Stimulated activated effector memory CD8-positive, alpha-beta T cell treated with anti-CD3 and anti-CD28 coated beads, Interleukin-12 subunit alpha, Interleukin-12 subunit beta, amount 100 ng/mL, for 72 hours (primary cell): ENCODE measurements around the gene NECAP2.
"Not testable (repeated sequence)": the region's sequence is repeated elsewhere in the genome, so short reads cannot be mapped to it uniquely, and the experiment has no call there.

ENCODE experiments used
- ATAC-seq: fragments of 150-1000 bp; cut with Tn5 transposase; 2 replicates; pipeline ENCODE4 v1.10.0; 2021
- DNase-seq, 2 donors: peaks; one replicate each; pipeline ENCODE4 v3.0.0; 2021 to 2022; ENCODE audit warnings: low spot score in 2 of 2
- H3K27ac Mint-ChIP-seq: one replicate; pipeline ENCODE4 v1.8.0; 2022; ENCODE audit warnings: mild to moderate bottlenecking, mixed read lengths
- H3K36me3 Mint-ChIP-seq: one replicate; pipeline ENCODE4 v1.8.0; 2022; ENCODE audit warnings: mild to moderate bottlenecking, mixed read lengths
- H3K4me1 Mint-ChIP-seq: one replicate; pipeline ENCODE4 v1.8.0; 2022; ENCODE audit warnings: mixed read lengths
- H3K4me3 Mint-ChIP-seq: one replicate; pipeline ENCODE4 v1.8.0; 2022; ENCODE audit warnings: mild to moderate bottlenecking, mixed read lengths
- H3K9me3 Mint-ChIP-seq: one replicate; pipeline ENCODE4 v1.8.0; 2022; ENCODE audit warnings: mixed read lengths

NECAP2 gene

GRCh38 chr1:16442941-16443340 lies 2.4 kb downstream of the NECAP2 start:
- no peaks in the 10 kb centered on the region for H3K9me3 Mint-ChIP-seq
- ATAC-seq: no peak
- H3K36me3 Mint-ChIP-seq: peaks cover 75% of the 10 kb centered on the region
- DNase-seq: no peak
- peak overlapping the region; percentile 58 for H3K27ac Mint-ChIP-seq
- peaks cover 36% of the 10 kb centered on the region for H3K4me1 Mint-ChIP-seq
- H3K4me3 Mint-ChIP-seq: peak overlapping the region; percentile 87

- H3K27ac Mint-ChIP-seq: peak overlapping the region; percentile 58
- H3K4me3 Mint-ChIP-seq: no peak overlapping the region
- H3K4me1 Mint-ChIP-seq: peaks cover 47% of the 10 kb centered on the region
- no peaks in the 10 kb centered on the region for H3K9me3 Mint-ChIP-seq
- ATAC-seq (no peak), DNase-seq (no peak)
- H3K36me3 Mint-ChIP-seq: peaks cover 87% of the 10 kb centered on the region
These were observed 3.6 kb downstream of the NECAP2 start for GRCh38 chr1:16443975-16444770.

GRCh38 chr1:16445052-16445451 lies 4.5 kb downstream of the NECAP2 start:
- Mint-ChIP-seq H3K4me3 (no peak overlapping the region), H3K27ac (peak overlapping the region; percentile 48), H3K36me3 (peaks cover 95% of the 10 kb centered on the region), H3K9me3 (no peaks in the 10 kb centered on the region), H3K4me1 (peaks cover 54% of the 10 kb centered on the region)
- DNase-seq: no peak
- ATAC-seq: no peak

- no peak for ATAC-seq
- Mint-ChIP-seq H3K4me1 (peaks cover 54% of the 10 kb centered on the region), H3K9me3 (no peaks in the 10 kb centered on the region), H3K27ac (no peak overlapping the region), H3K36me3 (peaks cover 97% of the 10 kb centered on the region), H3K4me3 (no peak overlapping the region)
- DNase-seq: no peak
These were observed 5.6 kb downstream of the NECAP2 start for GRCh38 chr1:16446116-16446515.

GRCh38 chr1:16447641-16448040 lies 7.1 kb downstream of the NECAP2 start:
- H3K9me3 Mint-ChIP-seq: no peaks in the 10 kb centered on the region
- H3K27ac Mint-ChIP-seq: peak overlapping the region; percentile 69
- ATAC-seq (no peak), DNase-seq (no peak)
- peaks cover 50% of the 10 kb centered on the region for H3K4me1 Mint-ChIP-seq
- H3K36me3 Mint-ChIP-seq: peaks cover 100% of the 10 kb centered on the region
- no peak overlapping the region for H3K4me3 Mint-ChIP-seq

GRCh38 chr1:16449065-16449464 lies 8.5 kb downstream of the NECAP2 start:
- Mint-ChIP-seq H3K4me1 (peaks cover 45% of the 10 kb centered on the region), H3K9me3 (no peaks in the 10 kb centered on the region), H3K36me3 (peaks cover 100% of the 10 kb centered on the region), H3K4me3 (no peak overlapping the region), H3K27ac (peak overlapping the region; percentile 69)
- DNase-seq (no peak), ATAC-seq (no peak)

- no peak overlapping the region for H3K4me3 Mint-ChIP-seq
- DNase-seq: no peak
- H3K27ac Mint-ChIP-seq: peak overlapping the region; percentile 69
- no peaks in the 10 kb centered on the region for H3K9me3 Mint-ChIP-seq
- peaks cover 100% of the 10 kb centered on the region for H3K36me3 Mint-ChIP-seq
- H3K4me1 Mint-ChIP-seq: peaks cover 39% of the 10 kb centered on the region
- no peak for ATAC-seq
These were observed 9.1 kb downstream of the NECAP2 start for GRCh38 chr1:16449666-16450065.

GRCh38 chr1:16450863-16451481 lies 10.4 kb downstream of the NECAP2 start:
- H3K9me3 Mint-ChIP-seq: no peaks in the 10 kb centered on the region
- peaks cover 39% of the 10 kb centered on the region for H3K4me1 Mint-ChIP-seq
- peaks cover 100% of the 10 kb centered on the region for H3K36me3 Mint-ChIP-seq
- H3K27ac Mint-ChIP-seq: no peak overlapping the region
- DNase-seq (no peak), ATAC-seq (no peak)
- no peak overlapping the region for H3K4me3 Mint-ChIP-seq

- DNase-seq (no peak), ATAC-seq (no peak)
- peak overlapping the region; percentile 39 for H3K27ac Mint-ChIP-seq
- no peaks in the 10 kb centered on the region for H3K9me3 Mint-ChIP-seq
- H3K4me3 Mint-ChIP-seq: no peak overlapping the region
- peaks cover 100% of the 10 kb centered on the region for H3K36me3 Mint-ChIP-seq
- peaks cover 39% of the 10 kb centered on the region for H3K4me1 Mint-ChIP-seq
These were observed 11.5 kb downstream of the NECAP2 start for GRCh38 chr1:16451841-16452528.

GRCh38 chr1:16454909-16455308 lies 14.4 kb downstream of the NECAP2 start:
- not testable (repeated sequence) for DNase-seq, H3K4me3 Mint-ChIP-seq, ATAC-seq, H3K9me3 Mint-ChIP-seq
- Mint-ChIP-seq H3K36me3 (peaks cover 100% of the 10 kb centered on the region), H3K4me1 (peaks cover 16% of the 10 kb centered on the region), H3K27ac (peak overlapping the region; percentile 34)

GRCh38 chr1:16456151-16456550 lies 15.6 kb downstream of the NECAP2 start:
- H3K27ac Mint-ChIP-seq, H3K4me1 Mint-ChIP-seq, H3K4me3 Mint-ChIP-seq, H3K9me3 Mint-ChIP-seq, DNase-seq, ATAC-seq: not testable (repeated sequence)
- H3K36me3 Mint-ChIP-seq: peaks cover 100% of the 10 kb centered on the region

- H3K27ac Mint-ChIP-seq: no peak overlapping the region
- no peaks in the 10 kb centered on the region for H3K9me3 Mint-ChIP-seq
- peaks cover 98% of the 10 kb centered on the region for H3K36me3 Mint-ChIP-seq
- no peak for ATAC-seq
- DNase-seq: no peak
- no peak overlapping the region for H3K4me3 Mint-ChIP-seq
- no peaks in the 10 kb centered on the region for H3K4me1 Mint-ChIP-seq
These were observed 18.3 kb downstream of the NECAP2 start for GRCh38 chr1:16458831-16459230.

- Mint-ChIP-seq H3K27ac (no peak overlapping the region), H3K4me1 (no peaks in the 10 kb centered on the region), H3K36me3 (peaks cover 97% of the 10 kb centered on the region), H3K4me3 (no peak overlapping the region), H3K9me3 (no peaks in the 10 kb centered on the region)
- ATAC-seq: no peak
- no peak for DNase-seq
These were observed 18.9 kb downstream of the NECAP2 start for GRCh38 chr1:16459352-16459925.

- ATAC-seq: no peak
- peaks cover 81% of the 10 kb centered on the region for H3K36me3 Mint-ChIP-seq
- no peak overlapping the region for H3K27ac Mint-ChIP-seq
These were observed 21.2 kb downstream of the NECAP2 start for GRCh38 chr1:16461681-16462080.

GRCh38 chr1:16462773-16463330 lies 22.3 kb downstream of the NECAP2 start:
- ATAC-seq: no peak
- Mint-ChIP-seq H3K4me1 (no peaks in the 10 kb centered on the region), H3K9me3 (no peaks in the 10 kb centered on the region), H3K27ac (no peak overlapping the region), H3K4me3 (no peak overlapping the region), H3K36me3 (peaks cover 69% of the 10 kb centered on the region)
- no peak for DNase-seq

More at GRCh38 chr1:16461681-16462080, 21.2 kb downstream of the NECAP2 start:
- no peak for DNase-seq
- Mint-ChIP-seq H3K4me3 (no peak overlapping the region), H3K4me1 (no peaks in the 10 kb centered on the region), H3K9me3 (no peaks in the 10 kb centered on the region)
